ENCODE results near the gene GMEB2.
A peak's percentile ranks its signal among the peaks of the same experiment; 100 is the strongest.
"Not testable (repeated sequence)": the region's sequence is repeated elsewhere in the genome, so short reads cannot be mapped to it uniquely, and the experiment has no call there.

Gene GMEB2

DNA sequence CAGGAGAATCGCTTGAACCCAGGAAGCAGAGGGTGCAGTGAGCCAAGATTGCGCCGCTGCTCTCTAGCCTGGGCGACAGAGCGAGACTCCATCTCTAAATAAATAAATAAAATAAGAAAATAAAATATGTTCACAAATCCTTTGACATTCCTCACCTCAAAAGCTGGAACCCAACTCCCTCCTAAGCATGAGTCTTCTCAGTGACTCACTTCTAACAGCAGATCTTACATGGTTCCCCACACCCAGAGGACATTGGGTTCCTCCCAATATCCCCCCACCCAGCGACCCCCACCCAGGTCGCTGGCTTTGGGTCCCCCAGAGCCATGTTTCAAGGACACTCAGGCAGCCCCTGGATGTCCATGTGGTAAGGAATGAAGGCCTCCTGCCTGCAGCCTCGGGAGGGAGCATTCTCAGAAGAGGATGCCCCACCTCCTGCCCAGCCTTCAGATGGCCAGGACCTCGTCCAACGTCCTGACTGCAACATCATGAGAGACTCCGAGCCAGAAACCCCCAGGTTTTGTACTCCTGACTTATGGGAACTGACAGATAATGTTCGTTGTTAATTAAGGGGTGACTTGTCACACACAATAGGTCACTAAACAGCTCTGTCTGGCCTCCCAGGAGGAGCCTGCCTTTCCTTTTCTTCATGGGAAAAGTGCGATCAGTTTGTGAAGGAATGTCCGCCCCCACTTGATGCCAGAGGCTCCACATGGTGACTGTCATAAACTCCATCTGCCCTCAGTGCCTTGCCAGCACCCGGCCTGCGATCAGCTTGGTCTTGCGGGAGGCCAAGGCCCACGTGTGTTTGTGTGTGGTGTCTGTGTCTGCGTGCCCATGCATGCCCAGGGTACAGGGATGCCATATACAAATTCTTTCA is 10.1 kb upstream of the GMEB2 start:
- DNase-seq = no peak

DNA sequence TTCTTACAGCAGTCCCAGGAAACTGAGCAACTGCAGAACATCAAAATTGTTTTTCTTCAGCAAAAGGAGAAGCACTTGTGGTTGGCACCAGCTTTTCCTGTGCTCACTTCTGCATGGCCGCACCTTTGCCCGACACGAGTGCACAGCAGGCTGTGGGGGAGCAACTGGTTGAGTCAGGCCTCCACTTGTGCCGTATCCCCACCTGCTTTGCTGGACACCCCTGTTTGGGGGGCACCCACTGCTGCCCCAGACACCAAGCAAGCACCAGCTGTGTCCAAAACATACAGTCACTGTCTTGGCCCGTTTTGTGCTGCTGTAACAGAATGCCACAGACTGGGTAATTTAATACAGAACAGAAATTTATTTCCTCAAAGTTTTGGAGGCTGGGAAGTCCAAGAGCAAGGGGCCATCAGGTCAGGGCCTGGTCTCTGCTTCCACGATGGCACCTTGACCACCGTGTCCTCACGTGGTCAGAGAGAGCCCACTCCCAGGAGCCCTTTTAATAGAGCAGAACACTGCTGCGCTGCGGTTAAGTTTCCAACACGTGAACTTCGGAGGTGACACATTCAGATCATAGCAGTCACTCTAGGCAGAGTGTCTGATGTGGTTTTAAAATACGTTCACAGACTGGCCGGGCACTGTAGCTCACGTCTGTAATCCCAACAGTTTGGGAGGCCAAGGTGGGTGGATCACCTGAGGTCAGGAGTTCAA is 8.7 kb upstream of the GMEB2 start:
- DNase-seq = peak; percentile 90

DNA sequence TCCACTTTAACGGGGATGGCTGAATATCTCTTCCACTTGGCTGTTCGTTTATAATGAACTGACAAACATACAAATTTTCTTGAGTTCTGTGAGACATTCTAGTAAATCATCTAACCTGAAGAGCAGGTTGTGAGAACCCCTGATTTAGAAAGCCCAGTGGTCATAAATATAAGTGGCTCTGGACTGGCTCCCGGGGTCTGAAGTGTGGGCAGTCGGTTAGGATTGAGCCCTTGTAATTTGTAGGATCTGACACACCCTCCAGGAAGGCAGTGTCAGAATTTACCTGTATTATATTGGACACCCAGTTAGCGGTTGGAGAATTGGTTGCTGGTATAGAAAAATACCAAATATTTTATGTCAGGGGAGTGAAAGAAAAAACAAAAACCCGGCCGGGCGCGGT is 6.8 kb upstream of the GMEB2 start:
- no peak for DNase-seq

GRCh38 chr20:63631426-63631825 is 4.5 kb upstream of the GMEB2 start:
- DNase-seq = not testable (repeated sequence)

DNA sequence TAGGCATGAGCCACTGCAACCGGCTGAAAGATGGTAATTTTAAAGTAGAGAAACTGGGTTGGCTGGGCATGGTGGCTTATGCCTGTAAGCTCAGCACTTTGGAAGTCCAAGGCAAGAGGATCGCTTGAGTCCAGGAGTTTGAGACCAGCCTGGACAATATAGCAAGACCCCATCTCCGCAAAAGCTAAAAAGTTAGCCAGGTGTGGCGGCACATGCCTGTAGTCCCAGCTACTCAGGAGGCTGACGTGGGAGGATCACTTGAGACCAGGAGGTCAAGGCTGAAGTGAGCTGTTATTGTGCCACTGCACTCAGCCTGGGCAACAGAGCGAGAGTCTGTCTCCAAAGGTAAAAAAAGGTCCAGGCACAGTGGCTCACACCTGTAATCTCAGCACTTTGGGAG is 4.1 kb upstream of the GMEB2 start:
- not testable (repeated sequence) for DNase-seq

DNA sequence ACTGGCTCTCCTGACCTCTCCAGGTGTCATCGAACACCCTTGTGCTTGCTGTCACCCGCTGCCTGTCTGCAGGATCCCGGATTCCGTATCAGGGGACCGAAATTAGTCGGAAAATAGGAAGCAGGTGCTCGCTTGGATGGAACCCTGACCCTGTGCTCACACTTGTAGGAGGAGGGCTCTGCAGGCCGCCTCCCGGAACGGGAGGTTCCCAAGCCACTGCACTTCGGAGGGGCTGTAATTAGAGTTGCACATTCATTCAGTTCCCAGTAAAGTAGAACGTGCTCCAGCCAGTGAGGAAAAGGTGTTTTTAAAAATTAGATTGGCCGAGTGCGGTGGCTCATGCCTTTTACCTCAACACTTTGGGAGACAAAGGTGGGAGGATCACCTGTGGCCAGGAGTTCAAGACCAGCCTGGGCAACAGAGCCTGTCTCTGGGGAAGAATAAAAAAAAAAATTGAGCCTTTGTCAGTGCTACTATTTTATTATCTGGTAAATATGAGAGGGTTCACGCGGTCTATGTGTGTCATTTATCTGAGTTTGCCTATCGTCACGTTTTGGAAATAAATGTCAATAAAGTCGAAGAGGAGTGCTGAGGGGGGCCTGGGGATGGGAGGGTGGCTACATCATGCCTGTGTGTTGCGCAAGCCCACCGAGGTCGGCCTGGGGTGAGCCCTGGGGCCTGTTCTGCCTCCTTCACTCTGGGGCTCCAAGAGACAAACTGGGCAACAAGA is 1.5 kb upstream of the GMEB2 start:
- DNase-seq = peak; percentile 66

- no peak for DNase-seq
Measured at GRCh38 chr20:63627751-63628245, 897 bp upstream of the GMEB2 start.

DNA sequence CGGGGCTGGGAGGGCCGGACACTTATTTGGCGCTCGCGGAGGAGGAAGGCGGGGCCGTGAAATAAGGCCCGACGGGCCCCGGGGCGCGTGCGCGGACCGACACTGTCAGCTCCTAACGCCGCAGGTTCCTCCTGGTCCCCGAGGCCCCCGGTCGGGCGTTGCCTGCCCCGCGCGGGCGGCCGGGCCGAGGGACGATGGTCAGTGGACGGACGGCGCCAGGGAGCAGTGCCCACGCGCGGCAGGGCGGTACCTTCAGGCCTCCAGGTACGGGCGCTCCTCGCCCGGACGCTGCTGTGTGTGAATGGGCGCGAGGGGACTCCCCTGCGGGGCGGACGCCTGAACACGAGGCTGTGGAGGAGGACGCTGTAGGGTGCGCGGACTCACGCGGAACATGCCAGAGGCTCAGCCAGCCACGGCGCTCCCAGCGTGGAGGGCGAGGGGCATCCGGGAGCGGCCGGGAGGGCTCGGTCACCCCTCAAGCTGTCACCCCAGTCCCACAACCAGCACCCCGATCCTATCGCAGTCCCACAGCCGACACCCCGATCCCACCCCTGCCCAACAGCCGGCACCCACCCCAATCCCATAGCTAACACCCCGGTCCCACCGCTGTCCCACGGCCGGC is 339 bp upstream of the GMEB2 start:
- DNase-seq = peak; percentile 94

GRCh38 chr20:63625771-63626423 is 1.0 kb downstream of the GMEB2 start:
- DNase-seq = peak; percentile 22

DNA sequence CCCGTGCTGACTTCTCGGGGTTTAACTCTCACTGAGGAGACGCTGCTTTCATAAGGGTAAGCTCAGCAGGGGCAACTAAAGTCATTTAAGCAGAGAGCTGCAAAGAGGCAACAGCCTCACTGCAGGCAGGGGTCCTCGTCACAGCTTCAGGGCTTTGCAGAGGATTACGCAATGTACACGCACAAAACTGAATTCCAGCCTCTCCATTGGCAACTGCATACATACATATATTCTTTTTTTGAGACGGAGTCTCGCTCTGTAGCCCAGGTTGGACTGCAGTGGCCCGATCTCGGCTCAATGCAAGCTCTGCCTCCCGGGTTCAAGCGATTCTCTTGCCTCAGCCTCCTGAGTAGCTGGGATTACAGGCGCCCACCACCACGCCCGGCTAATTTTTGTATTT is 2.4 kb downstream of the GMEB2 start:
- DNase-seq = no peak

- DNase-seq = no peak
Measured at GRCh38 chr20:63622732-63623131, 4.2 kb downstream of the GMEB2 start.

- DNase-seq = no peak
Measured at GRCh38 chr20:63622096-63622495, 4.8 kb downstream of the GMEB2 start.

DNA sequence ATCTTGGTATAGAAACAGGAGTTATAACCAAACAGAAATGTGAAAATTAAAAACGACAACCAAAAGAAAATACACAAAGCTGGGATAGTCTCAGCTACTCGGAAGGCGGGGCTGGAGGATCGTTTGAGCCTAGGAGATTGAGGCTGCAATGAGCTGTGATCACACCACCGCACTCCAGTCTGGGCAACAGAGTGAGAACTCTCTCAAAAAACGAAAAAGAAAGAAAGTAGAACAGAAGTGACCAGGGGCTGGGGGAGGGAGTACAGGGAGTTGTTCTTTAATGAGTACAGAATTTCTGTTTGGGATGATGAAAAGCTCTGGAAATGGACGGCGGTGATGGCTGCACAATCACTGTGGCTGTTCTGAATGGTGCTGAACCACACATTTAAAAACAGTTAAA is 5.9 kb downstream of the GMEB2 start:
- no peak for DNase-seq

DNA sequence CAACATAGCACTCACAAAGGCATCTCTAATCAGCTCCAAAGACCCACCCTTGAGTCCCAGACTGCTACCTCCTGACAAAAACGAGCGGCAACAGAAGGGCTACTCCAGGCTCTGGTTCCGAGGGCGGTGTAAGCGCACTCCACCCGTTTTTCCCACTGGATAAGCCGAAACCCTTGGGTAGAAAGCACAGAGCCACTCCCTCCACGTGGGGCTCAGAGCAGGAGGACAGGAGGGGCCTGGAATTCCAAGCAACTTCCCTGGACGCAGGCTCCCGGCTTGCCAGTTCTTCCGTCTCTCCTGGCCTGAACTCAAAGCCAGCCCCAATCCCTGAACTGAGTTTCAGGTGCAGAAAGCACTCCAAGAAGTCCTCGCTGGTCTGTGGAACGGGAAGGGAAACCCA is 7.4 kb downstream of the GMEB2 start:
- no peak for DNase-seq

DNA sequence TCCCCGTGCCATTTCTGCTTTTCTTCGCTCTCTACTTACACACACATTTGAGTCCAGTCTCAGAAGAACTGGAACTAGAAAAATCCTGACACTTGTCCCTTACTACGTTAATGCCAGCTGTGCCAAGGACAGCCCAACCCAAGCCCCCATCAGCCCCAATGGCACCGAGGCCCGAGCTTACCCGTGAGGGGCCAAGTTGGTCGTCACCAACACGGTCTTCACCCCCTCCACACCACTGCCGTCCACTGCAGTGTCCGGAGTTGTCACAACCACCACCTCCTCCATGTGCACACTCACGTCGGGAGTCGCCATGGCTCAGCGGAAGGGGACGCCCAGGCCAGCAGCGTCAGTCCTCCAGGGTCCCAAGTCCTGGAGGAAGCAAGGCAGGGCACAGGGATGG is 7.8 kb downstream of the GMEB2 start:
- DNase-seq = no peak

DNA sequence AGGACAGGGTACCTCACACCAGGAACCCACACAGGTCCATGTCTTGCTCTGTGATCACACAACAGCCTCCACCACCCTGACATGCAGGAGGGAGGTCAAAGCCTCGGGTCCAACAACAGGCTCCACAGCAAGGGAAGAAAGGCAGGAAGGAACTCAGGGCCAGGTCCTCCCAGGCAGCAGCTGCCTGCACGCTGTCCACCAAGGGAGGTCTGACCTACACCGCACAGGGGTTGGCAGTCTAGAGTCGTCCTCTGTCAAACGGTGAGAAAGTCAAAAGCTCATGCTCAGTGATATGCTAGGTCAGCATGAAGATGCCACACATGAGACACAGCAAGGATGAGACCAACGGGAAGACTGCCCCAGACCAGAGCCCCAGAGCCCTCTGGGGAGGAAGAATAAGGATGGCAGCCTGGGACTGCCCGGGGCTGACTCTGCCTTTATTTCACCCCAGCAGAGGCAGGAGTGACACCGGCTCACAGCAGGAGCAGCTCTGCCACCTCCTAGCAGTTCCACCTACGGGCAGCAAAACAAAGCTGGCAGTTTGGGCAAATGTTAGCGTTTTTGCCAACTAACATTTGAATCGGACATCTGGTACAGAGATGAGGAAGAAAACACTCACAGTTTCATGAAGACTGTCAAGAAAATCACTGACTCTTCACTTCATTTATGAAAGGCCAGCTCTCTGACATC is 8.5 kb downstream of the GMEB2 start:
- no peak for DNase-seq

DNA sequence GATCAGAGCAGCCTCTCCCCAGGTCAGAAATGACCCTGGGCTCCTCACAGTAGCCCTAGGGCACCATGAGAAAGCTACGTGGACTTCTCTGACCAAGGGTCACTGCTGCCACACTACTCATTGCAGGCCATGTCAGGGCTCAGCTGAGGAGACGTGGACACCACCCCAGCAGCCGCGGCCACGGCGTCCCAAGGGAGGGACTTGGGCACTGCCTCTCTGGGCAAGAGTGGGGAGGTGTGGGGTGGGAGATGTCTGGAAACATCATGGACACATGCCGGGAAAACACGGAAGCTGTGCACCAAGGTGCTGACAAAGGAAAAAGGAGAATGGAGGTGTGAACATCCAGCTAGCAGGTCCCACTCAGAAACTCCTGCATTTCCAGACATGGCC is 9.0 kb downstream of the GMEB2 start:
- no peak for DNase-seq

GRCh38 chr20:63617092-63617875 is 9.6 kb downstream of the GMEB2 start:
- no peak for DNase-seq

DNA sequence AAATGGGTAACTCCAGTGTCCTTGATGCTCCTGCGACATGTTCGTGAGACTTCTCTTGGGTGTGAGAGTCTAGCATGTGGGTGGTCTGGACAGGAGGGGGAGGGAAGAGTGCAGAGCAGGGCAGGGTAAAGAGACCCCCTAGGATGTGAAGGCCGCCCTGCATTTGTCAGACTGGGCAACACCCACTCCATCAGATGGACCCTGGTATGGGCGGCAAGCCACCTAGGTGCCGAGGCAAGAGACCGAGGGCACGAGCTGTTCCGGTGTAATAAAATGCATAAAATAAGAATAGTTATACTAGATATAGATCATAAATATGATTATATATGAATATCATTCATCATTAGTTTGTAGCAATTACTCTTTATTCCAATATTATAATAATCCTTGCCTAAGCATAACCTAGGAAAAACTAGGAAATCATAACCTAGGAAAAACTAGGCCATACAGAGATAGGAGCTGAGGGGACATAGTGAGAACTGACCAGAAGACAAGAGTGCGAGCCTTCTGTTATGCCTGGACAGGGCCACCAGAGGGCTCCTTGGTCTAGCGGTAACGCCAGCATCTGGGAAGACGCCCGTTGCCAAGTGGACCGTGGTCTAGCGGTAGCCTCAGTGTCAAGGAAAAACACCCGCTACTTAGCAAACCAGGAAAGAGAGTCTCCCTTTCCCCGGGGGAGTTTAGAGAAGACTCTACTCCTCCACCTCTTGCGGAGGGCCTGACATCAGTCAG is 12.9 kb downstream of the GMEB2 start:
- DNase-seq = not testable (repeated sequence)

- DNase-seq = no peak
Measured at GRCh38 chr20:63612276-63612931, 14.5 kb downstream of the GMEB2 start.
